ENCODE data around the gene TMEM212. TPM values are rescaled to one million over a fixed set of nuclear protein-coding genes. Genes with fewer than 3 reads are reported as not detected.

Gene TMEM212
- total and polyA plus RNA-seq, 9 of the 15 experiments (the other 6 are each of a cell fraction or from before 2014, with no cell fraction given), result not detected

GRCh38 chr3:171809861-171810628 lies 33.1 kb upstream of the TMEM212 start, which contains the start of gene PLD1 (continued):
- TF ChIP-seq, protein P1, sequence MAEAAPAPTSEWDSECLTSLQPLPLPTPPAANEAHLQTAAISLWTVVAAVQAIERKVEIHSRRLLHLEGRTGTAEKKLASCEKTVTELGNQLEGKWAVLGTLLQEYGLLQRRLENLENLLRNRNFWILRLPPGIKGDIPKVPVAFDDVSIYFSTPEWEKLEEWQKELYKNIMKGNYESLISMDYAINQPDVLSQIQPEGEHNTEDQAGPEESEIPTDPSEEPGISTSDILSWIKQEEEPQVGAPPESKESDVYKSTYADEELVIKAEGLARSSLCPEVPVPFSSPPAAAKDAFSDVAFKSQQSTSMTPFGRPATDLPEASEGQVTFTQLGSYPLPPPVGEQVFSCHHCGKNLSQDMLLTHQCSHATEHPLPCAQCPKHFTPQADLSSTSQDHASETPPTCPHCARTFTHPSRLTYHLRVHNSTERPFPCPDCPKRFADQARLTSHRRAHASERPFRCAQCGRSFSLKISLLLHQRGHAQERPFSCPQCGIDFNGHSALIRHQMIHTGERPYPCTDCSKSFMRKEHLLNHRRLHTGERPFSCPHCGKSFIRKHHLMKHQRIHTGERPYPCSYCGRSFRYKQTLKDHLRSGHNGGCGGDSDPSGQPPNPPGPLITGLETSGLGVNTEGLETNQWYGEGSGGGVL (CRISPR knock-in tag; IDR thresholded peaks at IDR 0.05), result no peak
- TF ChIP-seq ARHGAP35 (IDR thresholded peaks at IDR 0.05; ENCODE audit: partially characterized antibody) (no peak), MAX (CRISPR knock-in tag; IDR thresholded peaks at IDR 0.05) (peak; percentile 59), PCBP1 (IDR thresholded peaks at IDR 0.05; ENCODE audit: low read depth, low read length, poor library complexity, severe bottlenecking) (peak; percentile 64), ZEB2 (IDR thresholded peaks at IDR 0.05) (peak; percentile 30; the same call in 1 of the 2 replicates), PHF8 (IDR thresholded peaks at IDR 0.05; ENCODE audit: borderline replicate concordance, low read length) (peak; percentile 57; the same call in 1 of the 2 replicates), CXXC5 (CRISPR knock-in tag; IDR thresholded peaks at IDR 0.05) (peak; percentile 83), RBBP5 (IDR thresholded peaks at IDR 0.05; ENCODE audit: borderline replicate concordance, insufficient read depth, low read length, poor library complexity, severe bottlenecking) (peak; percentile 87), PML (IDR thresholded peaks at IDR 0.05; ENCODE audit: low read length) (no peak; the same call in 1 of the 2 replicates), RBM25 (IDR thresholded peaks at IDR 0.05; ENCODE audit: low read depth, low read length, severe bottlenecking) (peak; percentile 18), NR2C2 (CRISPR knock-in tag; IDR thresholded peaks at IDR 0.05) (0 out of 2 replicates have a peak, but pooled peaks have one; percentile 31), NR2C2 (tag; IDR thresholded peaks at IDR 0.05) (no peak), RAD51 (IDR thresholded peaks at IDR 0.05; ENCODE audit: borderline replicate concordance, low read depth) (no peak), ETV5 (CRISPR knock-in tag; IDR thresholded peaks at IDR 0.05; ENCODE audit: low read depth) (no peak), E2F6 (IDR thresholded peaks at IDR 0.05; ENCODE audit: borderline replicate concordance in 1 of 2, extremely low read depth in 1 of 2, insufficient read depth in 1 of 2, insufficient read length in 1 of 2, low read depth in 1 of 2, low read length in 1 of 2, poor library complexity in 1 of 2, severe bottlenecking in 1 of 2) (peak; percentile 83 to 88), FOXP1 (CRISPR knock-in tag; IDR thresholded peaks at IDR 0.05) (peak; percentile 71; the same call in 1 of the 2 replicates), TEAD2 (tag; IDR thresholded peaks at IDR 0.05) (no peak)
- TF ChIP-seq, protein P2, sequence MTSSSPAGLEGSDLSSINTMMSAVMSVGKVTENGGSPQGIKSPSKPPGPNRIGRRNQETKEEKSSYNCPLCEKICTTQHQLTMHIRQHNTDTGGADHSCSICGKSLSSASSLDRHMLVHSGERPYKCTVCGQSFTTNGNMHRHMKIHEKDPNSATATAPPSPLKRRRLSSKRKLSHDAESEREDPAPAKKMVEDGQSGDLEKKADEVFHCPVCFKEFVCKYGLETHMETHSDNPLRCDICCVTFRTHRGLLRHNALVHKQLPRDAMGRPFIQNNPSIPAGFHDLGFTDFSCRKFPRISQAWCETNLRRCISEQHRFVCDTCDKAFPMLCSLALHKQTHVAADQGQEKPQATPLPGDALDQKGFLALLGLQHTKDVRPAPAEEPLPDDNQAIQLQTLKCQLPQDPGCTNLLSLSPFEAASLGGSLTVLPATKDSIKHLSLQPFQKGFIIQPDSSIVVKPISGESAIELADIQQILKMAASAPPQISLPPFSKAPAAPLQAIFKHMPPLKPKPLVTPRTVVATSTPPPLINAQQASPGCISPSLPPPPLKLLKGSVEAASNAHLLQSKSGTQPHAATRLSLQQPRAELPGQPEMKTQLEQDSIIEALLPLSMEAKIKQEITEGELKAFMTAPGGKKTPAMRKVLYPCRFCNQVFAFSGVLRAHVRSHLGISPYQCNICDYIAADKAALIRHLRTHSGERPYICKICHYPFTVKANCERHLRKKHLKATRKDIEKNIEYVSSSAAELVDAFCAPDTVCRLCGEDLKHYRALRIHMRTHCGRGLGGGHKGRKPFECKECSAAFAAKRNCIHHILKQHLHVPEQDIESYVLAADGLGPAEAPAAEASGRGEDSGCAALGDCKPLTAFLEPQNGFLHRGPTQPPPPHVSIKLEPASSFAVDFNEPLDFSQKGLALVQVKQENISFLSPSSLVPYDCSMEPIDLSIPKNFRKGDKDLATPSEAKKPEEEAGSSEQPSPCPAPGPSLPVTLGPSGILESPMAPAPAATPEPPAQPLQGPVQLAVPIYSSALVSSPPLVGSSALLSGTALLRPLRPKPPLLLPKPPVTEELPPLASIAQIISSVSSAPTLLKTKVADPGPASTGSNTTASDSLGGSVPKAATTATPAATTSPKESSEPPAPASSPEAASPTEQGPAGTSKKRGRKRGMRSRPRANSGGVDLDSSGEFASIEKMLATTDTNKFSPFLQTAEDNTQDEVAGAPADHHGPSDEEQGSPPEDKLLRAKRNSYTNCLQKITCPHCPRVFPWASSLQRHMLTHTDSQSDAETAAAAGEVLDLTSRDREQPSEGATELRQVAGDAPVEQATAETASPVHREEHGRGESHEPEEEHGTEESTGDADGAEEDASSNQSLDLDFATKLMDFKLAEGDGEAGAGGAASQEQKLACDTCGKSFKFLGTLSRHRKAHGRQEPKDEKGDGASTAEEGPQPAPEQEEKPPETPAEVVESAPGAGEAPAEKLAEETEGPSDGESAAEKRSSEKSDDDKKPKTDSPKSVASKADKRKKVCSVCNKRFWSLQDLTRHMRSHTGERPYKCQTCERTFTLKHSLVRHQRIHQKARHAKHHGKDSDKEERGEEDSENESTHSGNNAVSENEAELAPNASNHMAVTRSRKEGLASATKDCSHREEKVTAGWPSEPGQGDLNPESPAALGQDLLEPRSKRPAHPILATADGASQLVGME (CRISPR knock-in tag; IDR thresholded peaks at IDR 0.05), result peak; percentile 76; the same call in 1 of the 2 replicates
